Breast epithelium (tissue), 4 donors: ENCODE data around the gene VSIR. TPM values are rescaled to one million over a fixed set of nuclear protein-coding genes. Genes with fewer than 3 reads are reported as not detected.

ENCODE experiments used
- DNase-seq, 2 donors: peaks; one replicate each; pipeline ENCODE4 v3.0.0-alpha.2; 2019; ENCODE audit warnings: low spot score in 2 of 2
- H3K27ac ChIP-seq, 2 donors: fragments of 200-600 bp; sonication (generic) in 1 of 2; one replicate each; pipeline ENCODE4 v1.5.1; 2016 to 2019; ENCODE audit warnings: mild to moderate bottlenecking in 1 of 2
- H3K27me3 ChIP-seq, 2 donors: fragments of 200-600 bp; sonication (generic) in 1 of 2; one replicate each; pipeline versions ENCODE4 v1.5.1 to v1.6.0; 2017 to 2019; ENCODE audit warnings: control low read depth in 1 of 2, mild to moderate bottlenecking in 1 of 2
- H3K36me3 ChIP-seq: fragments of 200-600 bp; one replicate; pipeline ENCODE4 v1.5.1; 2019
- H3K4me1 ChIP-seq, 2 donors: fragments of 200-600 bp; sonication (generic); one replicate each; pipeline ENCODE4 v1.5.1; 2016 to 2019; ENCODE audit warnings: control low read depth in 1 of 2
- H3K4me3 ChIP-seq, 3 donors: fragments of 200-600 bp; sonication (generic); 1 replicate in 2 of 3; 2 replicates in 1 of 3; pipeline ENCODE4 v1.5.1; 2016 to 2019; ENCODE audit warnings: mild to moderate bottlenecking in 3 of 3, moderate library complexity in 2 of 3
- H3K9me3 ChIP-seq, 2 donors: fragments of 200-600 bp; sonication (generic) in 1 of 2; one replicate each; pipeline ENCODE4 v1.5.1; 2016 to 2019; ENCODE audit warnings: control low read depth in 1 of 2
- POLR2A ChIP-seq: fragments of 450-650 bp; IDR thresholded peaks from one replicate; pipeline ENCODE4 v1.6.1; 2016; ENCODE audit warnings: antibody characterized with exemption, mild to moderate bottlenecking, moderate library complexity
- POLR2AphosphoS5 ChIP-seq, 3 donors: sonication (generic); formaldehyde crosslinking; IDR thresholded peaks; one replicate each; pipeline ENCODE4 v1.6.1; 2017; ENCODE audit warnings: antibody characterized with exemption in 3 of 3
- intact Hi-C: fragments of 100-400 bp; cut with DNase I; formaldehyde crosslinking; loops from one replicate; pipeline ENCODE4 v1.15.1; 2023; ENCODE audit warnings: low total_unique reads
- total RNA-seq, 3 donors: library from RNA; depleted of rRNA; stranded (reverse); fragments of >200 nt; gene quantifications; one replicate each; pipeline ENCODE4 v1.1.0, GENCODE V29; 2016
- TF ChIP-seq, protein P1 (sequence below), 3 donors: fragments of 450-650 bp; IDR thresholded peaks; one replicate each; pipeline ENCODE4 v1.5.1; 2016 to 2017; ENCODE audit warnings: antibody characterized with exemption in 3 of 3, mild to moderate bottlenecking in 3 of 3, moderate library complexity in 3 of 3

Gene VSIR
- total RNA-seq, 3 donors from 2014 or later: 33.4 to 58.7 (median 34.7) TPM

DNA sequence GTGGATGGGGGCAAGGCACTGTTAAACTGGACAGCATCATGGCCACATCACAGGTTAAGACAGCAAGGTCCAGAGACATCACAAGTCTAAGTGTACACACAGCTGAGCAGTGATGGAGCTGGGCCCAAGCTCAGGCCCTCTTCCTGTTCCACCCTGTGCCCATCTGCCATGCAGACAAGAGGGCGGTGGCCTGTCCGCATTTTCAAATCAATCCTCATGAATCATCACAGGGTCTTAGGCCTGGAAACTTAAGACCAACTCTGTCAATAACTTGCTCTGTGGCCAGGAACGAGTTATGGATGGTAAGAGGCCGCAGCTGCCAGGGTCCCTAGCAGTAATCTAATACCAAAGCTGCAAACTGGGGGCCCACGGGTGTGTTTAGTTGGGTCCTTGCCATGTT lies 56.9 kb downstream of the VSIR start:
- intact Hi-C loops: no loop called here
- H3K4me3 ChIP-seq: no peak overlapping the region
- TF ChIP-seq, protein P1, sequence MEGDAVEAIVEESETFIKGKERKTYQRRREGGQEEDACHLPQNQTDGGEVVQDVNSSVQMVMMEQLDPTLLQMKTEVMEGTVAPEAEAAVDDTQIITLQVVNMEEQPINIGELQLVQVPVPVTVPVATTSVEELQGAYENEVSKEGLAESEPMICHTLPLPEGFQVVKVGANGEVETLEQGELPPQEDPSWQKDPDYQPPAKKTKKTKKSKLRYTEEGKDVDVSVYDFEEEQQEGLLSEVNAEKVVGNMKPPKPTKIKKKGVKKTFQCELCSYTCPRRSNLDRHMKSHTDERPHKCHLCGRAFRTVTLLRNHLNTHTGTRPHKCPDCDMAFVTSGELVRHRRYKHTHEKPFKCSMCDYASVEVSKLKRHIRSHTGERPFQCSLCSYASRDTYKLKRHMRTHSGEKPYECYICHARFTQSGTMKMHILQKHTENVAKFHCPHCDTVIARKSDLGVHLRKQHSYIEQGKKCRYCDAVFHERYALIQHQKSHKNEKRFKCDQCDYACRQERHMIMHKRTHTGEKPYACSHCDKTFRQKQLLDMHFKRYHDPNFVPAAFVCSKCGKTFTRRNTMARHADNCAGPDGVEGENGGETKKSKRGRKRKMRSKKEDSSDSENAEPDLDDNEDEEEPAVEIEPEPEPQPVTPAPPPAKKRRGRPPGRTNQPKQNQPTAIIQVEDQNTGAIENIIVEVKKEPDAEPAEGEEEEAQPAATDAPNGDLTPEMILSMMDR (IDR thresholded peaks at IDR 0.05): no peak
- no peak for TF ChIP-seq POLR2A
- H3K36me3 ChIP-seq: no peaks in the 10 kb centered on the region
- no peaks in the 10 kb centered on the region for H3K9me3 ChIP-seq
- H3K27ac ChIP-seq: no peak overlapping the region
- H3K4me1 ChIP-seq: peaks cover 20 to 27% of the 10 kb centered on the region in 2 donors
- DNase-seq: no peak
- H3K27me3 ChIP-seq: no peaks in the 10 kb centered on the region

DNA sequence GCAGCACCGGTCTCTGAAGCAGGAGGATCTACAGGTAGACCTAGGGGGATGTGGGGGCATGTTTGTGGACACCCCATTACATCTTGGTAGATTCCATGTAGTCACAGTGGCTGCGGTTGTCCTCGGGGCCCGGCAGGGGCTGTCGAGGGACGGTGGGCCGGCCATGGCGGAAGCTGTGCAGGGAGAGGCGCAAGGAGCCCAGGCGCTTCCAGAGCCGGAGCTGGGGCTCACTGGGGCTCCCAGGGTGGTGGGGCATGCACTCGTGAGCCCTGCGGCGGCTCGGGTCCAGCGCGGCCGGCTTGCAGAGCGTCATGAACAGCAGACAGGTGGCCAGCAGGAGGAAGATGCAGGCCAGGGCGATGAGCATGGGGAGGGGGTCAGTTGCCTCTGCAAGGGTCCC lies 57.5 kb downstream of the VSIR start:
- Histone ChIP-seq H3K27ac (peak overlapping the region in 1 of 2 donors; percentile 99), H3K4me1 (peaks cover 20 to 27% of the 10 kb centered on the region in 2 donors), H3K27me3 (no peaks in the 10 kb centered on the region), H3K36me3 (no peaks in the 10 kb centered on the region), H3K9me3 (no peaks in the 10 kb centered on the region), H3K4me3 (no peak overlapping the region)
- TF ChIP-seq POLR2A (no peak), POLR2AphosphoS5 (IDR thresholded peaks at IDR 0.05) (no peak)
- TF ChIP-seq, protein P1 (IDR thresholded peaks at IDR 0.05): no peak
- DNase-seq: no peak
- intact Hi-C loops: no loop called here

GRCh38 chr10:71715026-71715425 lies 58.3 kb downstream of the VSIR start:
- Histone ChIP-seq H3K27ac (peak overlapping the region; percentile 85 to 99), H3K36me3 (no peaks in the 10 kb centered on the region), H3K4me1 (peaks cover 20 to 27% of the 10 kb centered on the region in 2 donors), H3K27me3 (no peaks in the 10 kb centered on the region), H3K9me3 (no peaks in the 10 kb centered on the region), H3K4me3 (no peak overlapping the region)
- intact Hi-C loops: no loop called here
- TF ChIP-seq, protein P1 (IDR thresholded peaks at IDR 0.05): no peak
- TF ChIP-seq POLR2AphosphoS5 (IDR thresholded peaks at IDR 0.05): no peak
- no peak for TF ChIP-seq POLR2A
- DNase-seq: no peak

DNA sequence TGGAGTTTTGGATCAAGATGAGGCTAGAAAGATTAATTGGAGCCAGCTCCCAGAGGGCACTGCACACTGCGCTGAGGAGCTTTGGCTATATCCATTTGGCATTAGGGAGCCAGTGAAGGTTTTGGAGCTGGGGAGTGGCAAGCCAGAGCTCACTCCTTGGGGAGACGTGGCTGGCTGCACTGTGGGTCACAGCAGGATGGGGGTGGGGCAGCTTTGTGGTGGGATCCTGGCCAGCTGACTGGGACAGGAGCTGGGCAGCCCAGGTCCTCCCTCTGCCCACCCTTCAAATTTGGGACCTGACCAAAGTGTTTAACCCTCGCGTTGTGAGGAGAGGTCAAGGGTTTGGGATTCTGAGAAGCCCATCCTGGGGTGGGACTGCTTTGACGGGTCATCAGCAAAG lies 58.7 kb downstream of the VSIR start:
- Histone ChIP-seq H3K27ac (peak overlapping the region; percentile 85 to 99), H3K36me3 (no peaks in the 10 kb centered on the region), H3K4me1 (peaks cover 20 to 27% of the 10 kb centered on the region in 2 donors), H3K4me3 (no peak overlapping the region), H3K27me3 (no peaks in the 10 kb centered on the region), H3K9me3 (no peaks in the 10 kb centered on the region)
- intact Hi-C loops: no loop called here
- TF ChIP-seq POLR2A: no peak
- TF ChIP-seq POLR2AphosphoS5 (IDR thresholded peaks at IDR 0.05): no peak
- TF ChIP-seq, protein P1 (IDR thresholded peaks at IDR 0.05): no peak
- DNase-seq: no peak

DNA sequence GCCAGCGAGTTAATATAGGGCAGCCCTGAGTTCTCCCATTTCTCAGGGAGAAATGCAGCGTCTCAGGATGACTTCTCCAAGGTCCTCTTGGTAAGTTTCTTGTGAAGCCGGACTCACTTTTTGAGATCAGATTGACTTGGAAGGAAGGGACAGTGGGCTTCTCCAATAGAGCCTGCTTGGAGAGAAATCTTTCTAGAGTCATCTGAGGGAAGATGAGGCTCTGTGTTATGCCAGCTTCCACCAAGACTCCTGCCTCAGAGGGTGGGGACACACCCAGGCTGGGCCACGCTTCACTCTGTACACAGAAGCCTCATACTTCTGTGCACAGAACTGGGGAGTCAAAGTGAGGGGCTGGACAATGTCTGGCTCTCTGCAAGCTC lies 59.3 kb downstream of the VSIR start:
- H3K4me1 ChIP-seq: peaks cover 20 to 27% of the 10 kb centered on the region in 2 donors
- no peak for DNase-seq
- TF ChIP-seq POLR2A: no peak
- TF ChIP-seq, protein P1 (IDR thresholded peaks at IDR 0.05): no peak
- TF ChIP-seq POLR2AphosphoS5 (IDR thresholded peaks at IDR 0.05): no peak
- no peaks in the 10 kb centered on the region for H3K9me3 ChIP-seq
- intact Hi-C loops: no loop called here
- peak overlapping the region; percentile 85 to 99 for H3K27ac ChIP-seq
- no peaks in the 10 kb centered on the region for H3K27me3 ChIP-seq
- H3K36me3 ChIP-seq: no peaks in the 10 kb centered on the region
- H3K4me3 ChIP-seq: peak overlapping the region in 1 of 3 donors; percentile 19
